Left lung (tissue), 10 donors: ENCODE measurements around the gene RGS14. TPM values are rescaled to one million over a fixed set of nuclear protein-coding genes. Genes with fewer than 3 reads are reported as not detected.
A peak's percentile ranks its signal among the peaks of the same experiment; 100 is the strongest.
"Not testable (repeated sequence)": the region's sequence is repeated elsewhere in the genome, so short reads cannot be mapped to it uniquely, and the experiment has no call there.

Experiments used
- ATAC-seq: fragments of 200-7000 bp; cut with Tn5 transposase; one replicate; pipeline ENCODE4 v1.9.1; 2020; ENCODE audit warnings: moderate library complexity
- DNase-seq, 4 donors: peaks; one replicate each; pipeline ENCODE4 v3.0.0-alpha.2; 2013 to 2020
- H3K27ac ChIP-seq, 2 donors: fragments of 200-600 bp; sonication (generic) in 1 of 2; one replicate each; pipeline versions ENCODE4 v1.5.0 to v1.8.0; 2020 to 2021
- H3K27me3 ChIP-seq, 2 donors: fragments of 200-600 bp; sonication (generic) in 1 of 2; one replicate each; pipeline versions ENCODE4 v1.5.0 to v1.8.0; 2020 to 2021
- H3K36me3 ChIP-seq, 2 donors: fragments of 200-600 bp; sonication (generic) in 1 of 2; one replicate each; pipeline versions ENCODE4 v1.5.0 to v1.8.0; 2020 to 2021
- H3K4me1 ChIP-seq, 2 donors: fragments of 200-600 bp; one replicate each; pipeline ENCODE4 v1.8.0; 2021
- H3K4me3 ChIP-seq, 2 donors: fragments of 200-600 bp; sonication (generic) in 1 of 2; one replicate each; pipeline versions ENCODE4 v1.5.0 to v1.8.0; 2020 to 2021; ENCODE audit warnings: mild to moderate bottlenecking in 1 of 2
- H3K9me3 ChIP-seq, 2 donors: fragments of 200-600 bp; sonication (generic) in 1 of 2; one replicate each; pipeline versions ENCODE4 v1.5.0 to v1.8.0; 2020 to 2021
- CTCF ChIP-seq, 2 donors: fragments of 200-600 bp; sonication (generic) in 1 of 2; IDR thresholded peaks; one replicate each; pipeline versions ENCODE4 v1.5.0 to v1.8.0; 2021; ENCODE audit warnings: antibody characterized with exemption in 2 of 2
- intact Hi-C, 2 donors: fragments of 100-400 bp; cut with DNase I; formaldehyde crosslinking; loops; one replicate each; pipeline versions ENCODE4 v1.11.2 to v1.14.2; 2022
- polyA plus RNA-seq, 6 donors: library from polyadenylated mRNA; unstranded; fragments of 120-200 nt; gene quantifications; one replicate each; pipeline ENCODE4 v1.2.1, GENCODE V29; 2013; ENCODE audit not compliant: insufficient read length in 6 of 6
- total RNA-seq, 2 donors: library from RNA; stranded (reverse); fragmentation: NEBNext Ultra II Directional; extraction: Animal tissue kit (Norgen Biotek cat#: 25700); gene quantifications; one replicate each; pipeline ENCODE4 v1.2.1, GENCODE V29; 2021
- donor health status: DM: no; HTN: yes; CAD: no.
- donor health status: DM: no; HTN: no; CAD: no.

Gene RGS14
- total and polyA plus RNA-seq, 8 donors: 4.0 to 28.2 (median 8.1) TPM

- Histone ChIP-seq H3K4me1 (peaks cover 7 to 32% of the 10 kb centered on the region in 2 donors), H3K4me3 (no peak within 1 kb of the TSS), H3K9me3 (no peaks in the 10 kb centered on the region), H3K36me3 (no peaks in the 10 kb centered on the region), H3K27ac (no peak within 1 kb of the TSS), H3K27me3 (peaks cover 0 to 11% of the 10 kb centered on the region in 2 donors)
- ATAC-seq: no peak
- intact Hi-C loops: no loop called here
- TF ChIP-seq CTCF (IDR thresholded peaks at IDR 0.05): no peak
- no peak for DNase-seq
These were observed 51.5 kb downstream of the RGS14 start, which contains the start of gene F12 for GRCh38 chr5:177409043-177409801. Gene F12, minus strand, starts transcription at chr5:177409564. Its CDS starts 37 bp downstream, at chr5:177409527.

GRCh38 chr5:177410575-177410974 is 52.9 kb downstream of the RGS14 start:
- no peaks in the 10 kb centered on the region for H3K9me3 ChIP-seq
- no peak overlapping the region for H3K4me3 ChIP-seq
- H3K27me3 ChIP-seq: peaks cover 0 to 2% of the 10 kb centered on the region in 2 donors
- DNase-seq (no peak), ATAC-seq (no peak)
- intact Hi-C loops: no loop called here
- H3K27ac ChIP-seq: no peak overlapping the region
- H3K4me1 ChIP-seq: peaks cover 0 to 21% of the 10 kb centered on the region in 2 donors
- TF ChIP-seq CTCF (IDR thresholded peaks at IDR 0.05): no peak
- H3K36me3 ChIP-seq: no peaks in the 10 kb centered on the region

GRCh38 chr5:177412603-177413233 is 55.0 kb downstream of the RGS14 start:
- intact Hi-C loops: no loop called here
- Histone ChIP-seq H3K4me1 (peaks cover 0 to 33% of the 10 kb centered on the region in 2 donors), H3K4me3 (no peak overlapping the region), H3K9me3 (no peaks in the 10 kb centered on the region), H3K27ac (no peak overlapping the region), H3K36me3 (no peaks in the 10 kb centered on the region), H3K27me3 (no peaks in the 10 kb centered on the region)
- ATAC-seq (no peak), DNase-seq (no peak)
- no peak for TF ChIP-seq CTCF (IDR thresholded peaks at IDR 0.05)

GRCh38 chr5:177414481-177414880 is 56.8 kb downstream of the RGS14 start:
- no peaks in the 10 kb centered on the region for H3K9me3 ChIP-seq
- intact Hi-C loops: no loop called here
- DNase-seq (no peak), ATAC-seq (no peak)
- no peaks in the 10 kb centered on the region for H3K36me3 ChIP-seq
- no peaks in the 10 kb centered on the region for H3K27me3 ChIP-seq
- no peak overlapping the region for H3K27ac ChIP-seq
- no peak overlapping the region for H3K4me3 ChIP-seq
- peaks cover 0 to 40% of the 10 kb centered on the region in 2 donors for H3K4me1 ChIP-seq
- TF ChIP-seq CTCF (IDR thresholded peaks at IDR 0.05): no peak

GRCh38 chr5:177417081-177417480 is 59.4 kb downstream of the RGS14 start:
- H3K9me3 ChIP-seq, H3K36me3 ChIP-seq, DNase-seq, H3K4me3 ChIP-seq, ATAC-seq, H3K27me3 ChIP-seq, intact Hi-C loops: not testable (repeated sequence)
- peak overlapping the region in 1 of 2 donors; percentile 74 for H3K27ac ChIP-seq
- peaks cover 0 to 42% of the 10 kb centered on the region in 2 donors for H3K4me1 ChIP-seq
